GM18909 (cell line): ENCODE measurements around the gene DUS4L.
A peak's percentile ranks its signal among the peaks of the same experiment; 100 is the strongest.

Source experiments
- ATAC-seq: cut with Tn5 transposase; IDR thresholded peaks from one replicate; pipeline ENCODE4 v1.9.1; 2021; ENCODE audit warnings: mild to moderate bottlenecking; ENCODE audit not compliant: unreplicated experiment, poor library complexity

DUS4L gene

GRCh38 chr7:107613439-107613838 is 49.7 kb downstream of the DUS4L start:
- ATAC-seq, result no peak

GRCh38 chr7:107613948-107614347 is 50.2 kb downstream of the DUS4L start:
- ATAC-seq, result no peak

GRCh38 chr7:107614425-107614824 is 50.7 kb downstream of the DUS4L start:
- no peak for ATAC-seq

GRCh38 chr7:107615910-107616680 is 52.3 kb downstream of the DUS4L start:
- no peak for ATAC-seq

GRCh38 chr7:107622429-107622828 is 58.7 kb downstream of the DUS4L start:
- ATAC-seq, result peak; percentile 69

- no peak for ATAC-seq
Measured at GRCh38 chr7:107622894-107623293, 59.1 kb downstream of the DUS4L start.

- ATAC-seq, result no peak
Measured at GRCh38 chr7:107627002-107627401, 63.2 kb downstream of the DUS4L start.
